ENCODE measurements around the gene CFAP299. TPM values are rescaled to one million over a fixed set of nuclear protein-coding genes. Genes with fewer than 3 reads are reported as not detected.

CFAP299 gene
- total RNA-seq, 1 experiment from 2014 or later: not detected

- Histone ChIP-seq H3K4me1 (replicated peaks; ENCODE audit: insufficient read depth) (no peaks in the 10 kb centered on the region), H2AFZ (no peak overlapping the region), H3K27ac (no peak overlapping the region), H3K79me2 (ENCODE audit: low read depth) (no peaks in the 10 kb centered on the region), H4K20me1 (ENCODE audit: insufficient read depth) (no peaks in the 10 kb centered on the region), H3K4me3 (no peak overlapping the region), H3K9me3 (ENCODE audit: insufficient read depth, low read depth) (no peaks in the 10 kb centered on the region), H3K9me2 (ENCODE audit: insufficient read depth) (no peaks in the 10 kb centered on the region), H3K27me3 (ENCODE audit: insufficient read depth, low read depth) (no peaks in the 10 kb centered on the region), H3F3A (ENCODE audit: insufficient read depth, low read depth) (no peaks in the 10 kb centered on the region), H3K36me3 (ENCODE audit: low read depth) (no peaks in the 10 kb centered on the region), H3K4me2 (no peak overlapping the region)
- DNase-seq: no peak
- no peak for TF ChIP-seq EZH2 (IDR thresholded peaks at IDR 0.05; ENCODE audit: low read depth)
- TF ChIP-seq CTCF (conservative IDR thresholded peaks at IDR 0.05): no peak
- CTCF ChIA-PET: no interaction called here
- POLR2A ChIA-PET (ENCODE audit: unreplicated experiment): no interaction called here
- intact Hi-C loops (cut with micrococcal nuclease; ENCODE audit: unreplicated experiment): no loop called here
- no TSS peak for BruUV-seq (replicated peaks)
Measured at GRCh38 chr4:80578001-80578400, 242.5 kb downstream of the CFAP299 start.

GRCh38 chr4:80585542-80585941 is 250.0 kb downstream of the CFAP299 start:
- Histone ChIP-seq H3K36me3 (ENCODE audit: low read depth) (no peaks in the 10 kb centered on the region), H3K4me3 (no peak overlapping the region), H3K4me1 (replicated peaks; ENCODE audit: insufficient read depth) (no peaks in the 10 kb centered on the region), H3K27ac (no peak overlapping the region), H3K9me3 (ENCODE audit: insufficient read depth, low read depth) (no peaks in the 10 kb centered on the region), H4K20me1 (ENCODE audit: insufficient read depth) (no peaks in the 10 kb centered on the region), H3K79me2 (ENCODE audit: low read depth) (no peaks in the 10 kb centered on the region), H3F3A (ENCODE audit: insufficient read depth, low read depth) (no peaks in the 10 kb centered on the region), H2AFZ (no peak overlapping the region), H3K27me3 (ENCODE audit: insufficient read depth, low read depth) (no peaks in the 10 kb centered on the region), H3K4me2 (no peak overlapping the region), H3K9me2 (ENCODE audit: insufficient read depth) (no peaks in the 10 kb centered on the region)
- TF ChIP-seq EZH2 (IDR thresholded peaks at IDR 0.05; ENCODE audit: low read depth): no peak
- no peak for TF ChIP-seq CTCF (conservative IDR thresholded peaks at IDR 0.05)
- ChIA-PET POLR2A (ENCODE audit: unreplicated experiment) (no interaction called here), CTCF (no interaction called here)
- no peak for DNase-seq
- intact Hi-C loops (cut with micrococcal nuclease; ENCODE audit: unreplicated experiment): no loop called here
- no TSS peak for BruUV-seq (replicated peaks)

- no peak for TF ChIP-seq CTCF (conservative IDR thresholded peaks at IDR 0.05)
- TF ChIP-seq EZH2 (IDR thresholded peaks at IDR 0.05; ENCODE audit: low read depth): no peak
- no peak overlapping the region for H3K27ac ChIP-seq
- H3K4me1 ChIP-seq (replicated peaks; ENCODE audit: insufficient read depth): no peaks in the 10 kb centered on the region
- no peaks in the 10 kb centered on the region for H3K9me3 ChIP-seq (ENCODE audit: insufficient read depth, low read depth)
- intact Hi-C loops (cut with micrococcal nuclease; ENCODE audit: unreplicated experiment): no loop called here
- no peak for DNase-seq
- CTCF ChIA-PET: no interaction called here
- H3K4me3 ChIP-seq: no peak overlapping the region
- H3K9me2 ChIP-seq (ENCODE audit: insufficient read depth): no peaks in the 10 kb centered on the region
- no TSS peak for BruUV-seq (replicated peaks)
- no peaks in the 10 kb centered on the region for H3K36me3 ChIP-seq (ENCODE audit: low read depth)
- POLR2A ChIA-PET (ENCODE audit: unreplicated experiment): no interaction called here
- H4K20me1 ChIP-seq (ENCODE audit: insufficient read depth): no peaks in the 10 kb centered on the region
- no peak overlapping the region for H3K4me2 ChIP-seq
- H2AFZ ChIP-seq: no peak overlapping the region
- no peaks in the 10 kb centered on the region for H3K27me3 ChIP-seq (ENCODE audit: insufficient read depth, low read depth)
- no peaks in the 10 kb centered on the region for H3K79me2 ChIP-seq (ENCODE audit: low read depth)
- no peaks in the 10 kb centered on the region for H3F3A ChIP-seq (ENCODE audit: insufficient read depth, low read depth)
Measured at GRCh38 chr4:80586716-80587115, 251.2 kb downstream of the CFAP299 start.
